HG03565 (cell line): Measurements from ENCODE around the gene MCAT.
A peak's percentile ranks its signal among the peaks of the same experiment; 100 is the strongest.

Experiments used
- ATAC-seq: cut with Tn5 transposase; IDR thresholded peaks from one replicate; pipeline ENCODE4 v1.9.1; 2021; ENCODE audit warnings: mild to moderate bottlenecking, moderate library complexity; ENCODE audit not compliant: unreplicated experiment

The MCAT gene, protein sequence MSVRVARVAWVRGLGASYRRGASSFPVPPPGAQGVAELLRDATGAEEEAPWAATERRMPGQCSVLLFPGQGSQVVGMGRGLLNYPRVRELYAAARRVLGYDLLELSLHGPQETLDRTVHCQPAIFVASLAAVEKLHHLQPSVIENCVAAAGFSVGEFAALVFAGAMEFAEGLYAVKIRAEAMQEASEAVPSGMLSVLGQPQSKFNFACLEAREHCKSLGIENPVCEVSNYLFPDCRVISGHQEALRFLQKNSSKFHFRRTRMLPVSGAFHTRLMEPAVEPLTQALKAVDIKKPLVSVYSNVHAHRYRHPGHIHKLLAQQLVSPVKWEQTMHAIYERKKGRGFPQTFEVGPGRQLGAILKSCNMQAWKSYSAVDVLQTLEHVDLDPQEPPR

DNA sequence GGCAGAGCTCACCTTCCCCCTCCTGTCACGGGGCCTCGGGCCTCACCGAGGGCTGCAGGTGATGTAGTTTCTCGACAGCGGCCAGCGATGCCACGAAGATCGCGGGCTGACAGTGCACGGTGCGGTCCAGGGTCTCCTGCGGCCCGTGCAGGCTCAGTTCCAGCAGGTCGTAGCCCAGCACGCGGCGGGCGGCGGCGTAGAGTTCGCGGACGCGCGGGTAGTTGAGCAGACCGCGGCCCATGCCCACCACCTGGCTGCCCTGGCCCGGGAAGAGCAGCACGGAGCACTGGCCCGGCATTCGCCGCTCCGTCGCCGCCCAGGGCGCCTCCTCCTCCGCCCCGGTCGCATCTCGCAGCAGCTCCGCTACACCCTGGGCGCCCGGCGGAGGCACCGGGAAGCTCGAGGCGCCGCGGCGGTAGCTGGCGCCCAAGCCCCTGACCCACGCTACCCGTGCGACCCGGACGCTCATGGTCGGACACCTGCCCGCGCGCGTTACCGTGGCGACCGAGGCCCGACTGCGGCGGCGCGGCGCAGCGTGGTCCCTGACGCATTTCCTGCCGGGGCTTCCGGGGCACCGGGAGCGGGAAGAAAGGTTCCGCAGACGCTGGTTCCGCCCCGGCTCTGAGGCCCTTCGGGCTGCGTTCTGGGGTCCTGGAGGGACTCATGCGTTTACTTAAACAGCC, at the start of gene MCAT:
TSS of gene MCAT (minus strand) at position 519 of the 683 bp plus-strand sequence. CDS start at position 469, 50 bp downstream.
- peak; percentile 77 for ATAC-seq

DNA sequence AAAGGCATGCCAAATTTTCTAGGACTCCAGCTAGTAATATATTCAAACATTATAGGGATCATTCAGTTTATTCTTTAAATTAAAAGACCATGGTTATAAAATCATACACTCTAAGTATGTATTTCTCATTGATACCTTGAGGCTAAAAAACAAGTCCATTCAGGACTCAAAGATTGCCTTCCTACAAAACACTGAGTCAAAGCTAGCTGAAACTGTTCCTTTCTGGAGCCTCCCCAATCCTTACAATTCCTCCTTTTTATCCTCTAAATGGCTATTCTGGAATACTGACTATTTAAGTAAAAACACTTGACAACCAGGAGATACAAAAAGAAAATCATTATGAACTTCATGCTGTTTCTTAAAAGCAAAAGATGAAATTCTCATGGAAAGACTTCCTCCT, 48.6 kb upstream of the MCAT start:
- no peak for ATAC-seq

DNA sequence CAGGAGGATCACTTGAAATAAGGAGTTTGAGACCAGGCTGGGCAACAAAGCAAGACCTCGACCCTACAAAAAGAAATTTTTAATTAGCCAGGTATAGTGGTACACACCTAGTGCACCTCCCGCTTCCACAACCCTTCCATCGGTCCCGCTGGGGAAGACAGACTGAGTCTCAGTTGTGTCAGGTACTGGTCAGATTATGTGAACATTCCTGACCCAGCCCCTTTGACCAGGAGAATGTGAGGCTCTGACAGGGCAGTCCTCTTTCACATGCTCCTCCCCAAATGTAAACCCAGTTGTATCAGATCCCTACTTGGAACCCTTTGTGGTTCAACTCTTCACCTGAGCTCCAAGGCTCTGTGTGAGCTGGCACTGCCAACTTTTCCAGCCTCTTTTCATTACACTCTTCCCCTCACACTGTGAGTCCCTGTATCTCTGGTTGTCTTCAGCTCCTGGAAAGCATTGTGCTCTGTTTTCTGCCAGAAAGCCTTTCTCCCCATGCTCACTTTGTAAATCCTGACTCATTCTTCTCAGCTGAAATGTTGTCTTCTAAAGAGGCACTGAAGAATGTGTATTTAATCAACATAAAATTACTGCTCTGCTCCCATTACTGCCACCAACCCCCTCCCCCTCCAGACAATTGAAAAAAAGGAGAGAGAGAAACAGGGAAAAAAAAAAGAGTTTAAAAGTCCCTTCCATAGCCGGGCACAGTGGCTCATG, 45.8 kb upstream of the MCAT start:
- no peak for ATAC-seq

DNA sequence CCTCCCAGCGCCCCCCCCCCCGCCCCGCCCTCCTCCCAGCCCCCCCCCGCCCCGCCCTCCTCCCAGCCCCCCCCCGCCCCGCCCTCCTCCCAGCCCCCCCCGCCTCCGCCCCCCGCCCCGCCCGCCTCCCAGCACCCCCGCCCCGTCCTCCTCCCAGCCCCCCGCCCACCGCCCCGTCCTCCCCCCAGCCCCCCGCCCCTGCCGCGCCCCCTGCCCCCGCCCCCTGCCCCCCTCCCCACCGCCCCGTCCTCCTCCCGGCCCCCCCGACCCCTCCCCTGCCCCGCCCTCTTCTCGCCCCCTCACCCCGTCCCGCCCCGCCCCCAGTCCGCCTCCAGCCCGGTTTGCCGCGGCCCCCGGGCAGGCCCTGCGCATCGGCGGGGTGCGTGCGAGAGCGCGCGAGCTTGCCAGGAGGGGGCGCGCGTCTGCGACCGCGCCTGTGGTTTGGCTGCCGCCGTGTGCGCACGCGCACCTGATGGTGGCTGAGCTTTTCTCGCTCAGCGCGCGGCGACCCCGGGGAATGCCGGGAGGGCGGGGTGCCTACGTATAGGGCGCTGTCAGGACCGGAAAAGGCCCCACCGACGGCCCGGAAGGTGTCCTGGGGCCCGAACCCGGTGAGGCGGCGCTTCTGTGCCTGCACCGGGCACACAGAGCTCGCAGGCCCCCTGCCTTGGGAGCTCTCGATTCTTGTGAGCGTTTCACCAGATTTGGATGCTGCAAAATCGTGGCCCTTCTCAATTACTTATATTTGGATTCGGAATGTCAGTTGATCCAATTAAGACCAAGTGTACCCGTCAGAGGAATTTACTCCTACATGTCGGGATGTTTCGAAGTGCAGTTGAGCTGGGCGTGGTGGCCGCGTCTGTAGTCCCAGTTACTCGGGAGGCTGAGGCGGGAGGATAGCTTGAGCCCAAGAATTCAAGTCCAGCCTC, 44.2 kb upstream of the MCAT start:
- peak; percentile 80 for ATAC-seq

DNA sequence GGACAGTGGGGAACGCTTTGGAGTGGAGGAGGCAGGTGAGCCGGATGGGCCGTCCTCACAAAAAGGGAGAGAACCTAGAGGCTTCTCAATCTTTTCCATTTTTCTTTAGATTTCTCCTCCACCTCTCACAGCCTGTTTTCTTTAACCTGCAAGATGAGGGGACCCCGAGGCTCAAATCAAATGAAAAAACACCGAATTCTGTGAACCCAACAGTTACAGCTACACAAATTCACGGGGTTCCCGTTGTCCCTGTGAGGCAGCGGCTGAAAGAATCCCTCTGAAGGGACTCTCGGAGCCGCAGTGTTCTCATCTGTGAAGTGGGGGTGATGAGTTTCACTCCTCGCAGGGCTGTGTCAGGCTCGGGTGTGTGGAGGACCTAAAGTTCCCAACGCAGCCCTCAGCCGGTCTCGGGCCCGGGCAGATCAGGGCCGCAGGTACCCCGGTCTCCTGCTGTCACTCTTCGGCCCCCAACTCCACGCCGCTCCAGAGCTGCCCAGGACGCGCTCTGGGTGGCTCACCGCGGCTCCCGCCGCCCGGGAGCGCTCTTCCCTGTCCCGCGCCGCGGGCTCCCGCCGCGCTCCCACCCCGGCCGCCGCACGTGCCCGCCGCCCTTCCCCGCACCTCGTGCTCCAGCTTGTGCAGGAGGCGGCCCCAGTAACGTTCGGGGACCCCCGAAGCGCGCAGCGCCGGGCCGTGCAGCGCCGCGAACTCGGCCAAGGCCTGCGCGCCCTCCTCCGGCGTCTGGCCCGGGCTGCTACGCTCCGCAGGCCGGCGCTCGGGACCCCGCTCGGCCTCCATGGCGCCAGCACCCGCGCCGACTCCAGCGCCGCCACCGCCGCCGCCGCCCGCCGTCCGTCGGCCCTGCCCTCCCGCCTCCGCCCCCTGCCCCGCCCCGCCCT, 43.3 kb upstream of the MCAT start, which contains the start of gene TTLL12:
TSS of gene TTLL12 (minus strand) at position 863 of the 899 bp plus-strand sequence. CDS start at position 798, 65 bp downstream.
- ATAC-seq: peak; percentile 33

DNA sequence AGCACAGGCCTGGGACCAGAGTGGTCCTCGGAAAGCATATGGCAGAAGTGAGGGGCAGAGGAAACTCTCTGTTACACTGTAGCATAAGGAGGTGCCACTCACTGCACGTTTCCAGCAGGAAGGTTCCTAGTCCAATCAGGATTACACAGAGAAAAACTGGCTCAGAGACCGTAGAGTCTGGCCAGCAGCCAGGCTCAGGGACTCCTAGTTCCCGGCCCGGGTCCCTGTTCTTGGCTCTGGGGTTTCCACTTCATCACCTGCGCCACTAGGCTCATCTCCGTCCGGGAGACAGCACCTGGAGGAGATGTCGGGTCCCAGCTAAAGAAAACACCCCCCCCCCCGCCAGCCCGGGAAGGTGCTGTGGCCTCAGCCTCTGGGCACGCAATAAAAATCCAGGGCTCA, 42.7 kb upstream of the MCAT start:
- ATAC-seq: no peak

DNA sequence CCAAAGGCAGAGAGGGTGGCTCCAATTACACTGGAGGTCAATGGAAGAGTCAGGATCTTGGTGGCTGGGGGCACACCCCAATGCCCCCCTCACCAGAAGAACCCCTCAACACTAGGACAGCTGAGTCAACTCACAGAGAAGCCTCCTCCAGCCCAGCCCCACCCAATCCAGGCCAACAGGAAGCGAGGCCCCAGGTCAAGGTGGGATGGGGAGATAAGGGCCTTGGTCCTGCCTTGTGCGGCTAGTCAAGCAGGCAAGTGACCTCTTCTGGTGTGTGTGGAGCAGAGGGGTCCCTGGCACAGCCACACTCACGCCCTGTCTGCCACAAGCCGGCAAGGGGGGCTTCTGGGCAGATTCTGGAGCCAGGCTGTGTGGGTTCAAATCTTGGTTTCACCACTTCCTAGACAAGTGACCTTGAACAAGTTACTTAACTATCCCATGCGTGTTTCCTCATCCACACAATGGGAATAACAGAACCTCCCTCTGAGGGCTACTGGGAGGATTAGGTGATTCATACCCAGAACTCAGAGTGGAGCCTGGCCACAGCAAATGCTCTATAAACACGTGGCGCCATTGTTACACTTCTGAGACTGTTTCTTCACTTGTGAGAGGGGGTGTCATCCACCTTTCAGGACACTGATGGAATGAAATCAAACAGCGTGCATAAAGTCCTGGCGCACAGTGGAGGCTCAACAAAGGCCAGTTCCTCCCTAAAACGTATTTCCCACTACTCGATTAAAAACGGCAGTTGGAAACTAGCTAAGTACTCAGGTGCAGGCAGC, 40.5 kb upstream of the MCAT start:
- no peak for ATAC-seq

DNA sequence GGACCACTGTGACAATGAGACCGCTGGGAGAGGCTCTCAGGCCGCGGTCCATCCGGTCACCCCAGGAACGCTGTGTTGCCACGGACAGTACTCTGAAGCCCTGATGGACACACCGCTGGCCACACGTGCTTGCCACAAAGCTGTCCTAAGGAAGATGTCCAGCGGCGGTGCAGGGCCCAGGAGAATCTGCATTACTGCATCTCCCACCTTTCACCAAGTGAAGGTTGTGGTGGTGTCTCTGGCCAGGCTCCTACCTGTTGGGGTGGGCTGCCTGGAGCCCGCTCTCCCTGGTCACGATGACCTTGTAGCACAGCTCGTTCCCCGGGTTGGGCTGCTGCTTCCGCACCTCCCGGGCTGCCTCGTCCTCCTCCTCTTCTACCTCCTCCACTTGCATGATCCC, 39.5 kb upstream of the MCAT start:
- ATAC-seq: no peak

DNA sequence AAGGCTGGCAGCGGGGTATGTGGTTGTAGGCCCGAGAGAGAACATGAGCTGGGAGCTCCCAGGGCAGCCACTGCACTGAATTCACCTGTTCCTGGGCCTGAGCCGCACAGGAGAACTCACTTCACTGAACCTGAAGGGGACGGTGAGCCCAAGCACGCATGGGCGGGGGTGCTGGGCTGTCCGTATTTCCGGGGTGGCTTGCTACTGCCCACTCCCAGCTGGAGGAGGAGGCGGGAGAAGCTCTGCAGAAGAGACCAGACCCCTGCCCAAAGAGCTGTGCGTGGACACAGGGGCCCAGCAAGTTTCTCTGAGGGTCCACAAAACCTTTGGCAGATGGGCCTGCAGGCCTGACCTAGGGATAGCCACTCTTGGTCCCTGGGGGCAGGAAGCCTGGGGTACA, 38.9 kb upstream of the MCAT start:
- no peak for ATAC-seq

DNA sequence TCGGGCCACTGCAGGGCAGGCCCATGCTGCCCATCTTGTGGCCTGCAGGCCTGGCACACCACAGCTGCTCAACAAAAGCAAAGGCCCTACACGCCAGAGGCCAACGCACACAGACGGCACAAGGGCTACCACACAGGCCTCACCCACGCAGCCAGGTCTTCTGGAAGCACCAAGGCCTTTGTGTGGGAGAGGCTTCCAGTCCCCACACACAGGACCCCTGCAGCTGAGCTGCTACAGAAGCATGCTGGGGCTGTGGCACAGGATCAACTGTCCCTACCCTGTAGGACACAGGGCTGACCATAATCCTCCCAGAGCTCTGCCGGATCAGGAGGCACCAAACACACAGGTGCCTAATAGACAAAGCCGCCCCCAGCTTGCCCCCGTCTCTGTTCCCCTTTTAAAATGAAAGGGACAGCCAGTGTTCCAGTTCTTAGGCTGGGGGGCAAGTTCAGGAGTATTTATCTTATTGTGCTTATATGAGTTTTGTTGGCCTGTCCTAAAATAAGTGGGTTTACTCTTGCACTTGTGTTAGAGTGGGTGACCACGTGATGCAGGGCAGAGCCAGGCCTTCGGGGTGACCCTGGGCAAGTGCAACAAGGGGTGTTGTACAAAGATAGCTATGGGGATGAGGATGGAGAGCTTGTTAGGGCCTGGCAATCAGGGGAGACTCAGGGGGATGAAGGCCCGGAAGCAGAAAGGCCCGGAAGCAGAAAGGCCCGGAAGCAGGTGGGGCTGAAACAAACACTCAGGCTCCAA, 38.3 kb upstream of the MCAT start:
- no peak for ATAC-seq

DNA sequence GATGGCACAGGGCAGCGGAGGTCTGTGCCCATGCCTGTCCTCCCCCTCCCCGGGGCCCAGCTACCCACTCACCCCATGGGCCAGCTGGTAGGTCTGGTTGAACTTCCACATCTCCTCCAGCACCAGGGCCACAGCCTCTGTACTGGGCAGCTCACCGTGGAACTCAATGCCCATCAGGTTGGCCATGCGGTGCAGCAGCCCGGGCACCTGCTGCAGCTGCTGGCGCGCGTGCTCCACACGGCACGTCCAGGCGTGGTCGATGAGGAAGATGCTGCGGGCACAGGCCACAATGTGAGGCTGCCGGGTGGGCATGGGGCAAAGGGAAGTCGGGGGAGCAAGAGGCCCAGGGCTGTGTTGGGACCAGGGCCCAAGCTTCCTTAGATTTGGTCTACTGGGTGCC, 37.5 kb upstream of the MCAT start:
- ATAC-seq: no peak

DNA sequence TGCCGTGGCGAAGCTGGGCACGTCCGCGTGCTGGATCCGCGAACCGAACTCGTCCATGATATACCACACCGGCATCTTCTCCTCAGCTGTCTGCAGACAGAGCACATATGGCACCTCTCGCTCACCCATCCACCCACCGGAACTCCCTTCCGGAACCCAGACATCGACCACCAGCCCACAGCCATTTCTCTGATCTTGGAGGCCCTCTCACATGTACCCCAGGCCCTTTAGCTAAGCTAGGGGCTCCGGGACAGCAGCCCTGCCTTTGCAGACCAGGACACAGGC, 36.7 kb upstream of the MCAT start:
- no peak for ATAC-seq

DNA sequence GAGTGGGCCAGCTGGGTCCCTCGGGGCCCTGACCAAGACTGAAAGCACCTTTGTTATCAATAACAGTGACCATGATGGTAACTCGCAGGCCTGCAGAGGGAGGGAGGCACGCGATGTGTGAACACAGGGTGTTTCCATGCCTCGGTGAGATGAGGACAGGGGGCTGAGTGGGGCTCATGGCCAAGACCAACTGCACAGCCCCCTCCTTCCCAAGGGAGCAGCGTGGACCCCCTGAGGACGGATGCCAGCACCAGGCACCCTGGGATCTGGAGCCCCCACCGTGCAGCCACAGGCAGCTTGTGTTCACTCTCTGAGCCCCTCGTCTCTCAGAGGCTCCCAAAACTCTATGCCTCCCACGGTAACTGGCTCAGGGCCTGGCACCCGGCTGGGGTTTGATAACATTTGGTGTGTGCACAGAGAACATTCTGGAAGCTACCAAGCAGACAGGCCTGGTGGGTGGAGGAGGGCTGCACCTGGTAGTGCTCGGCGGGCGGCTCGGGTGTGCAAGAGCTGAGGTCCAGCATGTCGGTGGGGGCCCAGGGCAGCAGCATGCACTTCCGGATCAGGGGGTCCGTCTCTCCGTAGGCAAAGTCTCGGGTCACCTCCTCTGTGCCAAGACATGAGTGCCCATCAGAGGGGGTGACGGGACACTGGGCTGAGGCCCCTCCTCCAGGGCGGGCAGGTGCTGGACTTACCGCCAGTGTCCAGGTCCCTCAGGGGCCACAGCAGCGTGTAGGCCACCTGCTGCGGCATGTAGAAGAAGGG, 36.1 kb upstream of the MCAT start:
- ATAC-seq: no peak

DNA sequence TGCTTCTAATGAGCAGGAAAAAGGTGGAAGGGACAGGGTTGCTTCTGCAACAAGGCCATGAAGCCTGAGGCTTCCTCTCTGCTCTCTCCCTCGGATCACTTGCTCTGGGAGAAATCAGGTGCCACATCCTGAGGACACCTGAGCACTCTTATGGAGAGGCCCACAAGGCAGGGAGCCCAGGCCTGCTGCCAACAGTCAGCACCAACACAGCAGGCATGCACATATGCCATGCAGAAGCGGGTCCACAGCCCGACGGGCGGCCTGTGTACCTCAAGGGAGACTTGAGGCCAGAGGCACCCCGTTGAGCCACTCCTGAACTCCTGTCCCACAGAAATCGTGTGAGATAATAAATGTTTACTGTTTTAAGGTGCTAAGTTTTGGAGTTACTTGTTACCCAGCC, 34.3 kb upstream of the MCAT start:
- ATAC-seq: no peak

DNA sequence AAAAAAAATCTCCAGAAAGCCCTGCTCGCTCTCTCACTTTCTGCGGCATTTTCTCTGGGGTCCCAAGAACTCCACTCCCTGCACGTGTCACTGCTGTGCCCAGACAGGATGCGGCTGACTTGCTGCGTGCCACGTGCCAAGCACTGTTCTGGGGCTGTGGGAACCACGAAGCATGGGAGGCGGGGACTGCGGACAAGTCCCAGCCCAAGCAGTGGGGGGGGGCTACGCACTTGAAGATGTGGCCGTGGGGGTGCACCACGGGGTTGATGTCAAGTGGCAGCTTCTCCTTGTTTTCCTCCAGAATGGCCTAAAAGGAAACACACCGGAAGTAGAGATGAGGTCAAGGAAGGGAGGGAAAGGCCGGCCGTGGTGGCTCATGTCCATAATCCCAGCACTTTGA, 32.9 kb upstream of the MCAT start:
- no peak for ATAC-seq

DNA sequence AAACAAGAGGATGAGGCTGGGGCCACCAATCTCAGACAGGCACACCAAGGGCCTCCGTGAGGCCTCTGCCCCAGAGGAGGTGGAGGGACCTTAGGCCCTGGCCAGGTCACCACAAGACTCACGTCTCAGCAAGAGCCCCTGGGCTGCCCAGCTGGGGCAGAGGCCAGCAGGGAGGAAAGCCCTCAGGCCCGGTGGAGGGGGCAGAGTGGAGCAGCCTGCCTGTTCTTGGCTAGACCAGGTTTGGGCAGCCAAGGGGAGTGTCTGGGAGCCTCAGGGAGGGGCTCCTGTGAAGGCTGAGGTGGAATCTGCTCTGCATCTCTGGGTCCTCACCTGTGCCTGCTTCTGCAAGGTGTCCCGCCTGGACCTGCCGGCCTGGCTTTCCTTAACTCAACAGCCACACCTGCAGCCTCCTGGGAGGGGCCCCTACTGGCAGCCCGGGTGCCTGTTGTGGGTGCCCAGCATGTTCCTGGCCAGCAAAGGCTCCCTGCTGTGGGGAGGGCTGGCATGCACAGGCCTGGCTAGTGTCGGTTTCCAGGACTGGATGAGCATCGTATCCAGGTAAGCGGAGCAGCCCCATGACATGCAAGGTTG, 31.8 kb upstream of the MCAT start:
- ATAC-seq: no peak
